ENCODE measurements around the gene TRAPPC5.
"Not testable (repeated sequence)": the region's sequence is repeated elsewhere in the genome, so short reads cannot be mapped to it uniquely, and the experiment has no call there.

Gene TRAPPC5

GRCh38 chr19:7680606-7681339 is at the start of gene TRAPPC5:
Gene TRAPPC5, plus strand, starts transcription at chr19:7680833. Its CDS starts 1,421 bp downstream, at chr19:7682254.
- DNase-seq, result peak; percentile 88

GRCh38 chr19:7631577-7631976 is 49.1 kb upstream of the TRAPPC5 start:
- DNase-seq, result no peak

- no peak for DNase-seq
Observed at GRCh38 chr19:7632340-7633203, 48.1 kb upstream of the TRAPPC5 start.

GRCh38 chr19:7633698-7634097 is 46.9 kb upstream of the TRAPPC5 start, which contains the start of gene PCP2:
Gene PCP2, minus strand, starts transcription at chr19:7633719. Its CDS starts 262 bp downstream, at chr19:7633457.
- no peak for DNase-seq

GRCh38 chr19:7635670-7636069 is 45.0 kb upstream of the TRAPPC5 start:
- no peak for DNase-seq

- DNase-seq, result no peak
Observed at GRCh38 chr19:7636317-7636690, 44.3 kb upstream of the TRAPPC5 start.

GRCh38 chr19:7636691-7637373 is 43.8 kb upstream of the TRAPPC5 start, which contains the start of gene STXBP2:
Gene STXBP2, plus strand, starts transcription at chr19:7637110. Its CDS starts 40 bp downstream, at chr19:7637150.
- DNase-seq, result no peak

- no peak for DNase-seq
Observed at GRCh38 chr19:7637374-7638256, 43.0 kb upstream of the TRAPPC5 start.

GRCh38 chr19:7638802-7639465 is 41.7 kb upstream of the TRAPPC5 start:
- DNase-seq, result no peak

- DNase-seq, result no peak
Observed at GRCh38 chr19:7639863-7640348, 40.7 kb upstream of the TRAPPC5 start.

GRCh38 chr19:7640803-7641202 is 39.8 kb upstream of the TRAPPC5 start:
- no peak for DNase-seq

- DNase-seq, result no peak
Observed at GRCh38 chr19:7641290-7642276, 39.0 kb upstream of the TRAPPC5 start.

- no peak for DNase-seq
Observed at GRCh38 chr19:7642295-7643030, 38.2 kb upstream of the TRAPPC5 start.

GRCh38 chr19:7643031-7643415 is 37.6 kb upstream of the TRAPPC5 start:
- DNase-seq, result no peak

- not testable (repeated sequence) for DNase-seq
Observed at GRCh38 chr19:7643629-7644549, 36.7 kb upstream of the TRAPPC5 start.

- no peak for DNase-seq
Observed at GRCh38 chr19:7644550-7644877, 36.1 kb upstream of the TRAPPC5 start.

- no peak for DNase-seq
Observed at GRCh38 chr19:7645163-7645562, 35.5 kb upstream of the TRAPPC5 start.

GRCh38 chr19:7645656-7646425 is 34.8 kb upstream of the TRAPPC5 start:
- no peak for DNase-seq

Data from midbrain (tissue), 1 donor.